Measurements from ENCODE around the gene RNF130. TPM values are rescaled to one million over a fixed set of nuclear protein-coding genes. Genes with fewer than 3 reads are reported as not detected.
"Not testable (repeated sequence)": the region's sequence is repeated elsewhere in the genome, so short reads cannot be mapped to it uniquely, and the experiment has no call there.

RNF130 gene
- total RNA-seq, 1 donor from 2014 or later, result 7.7 TPM

DNA sequence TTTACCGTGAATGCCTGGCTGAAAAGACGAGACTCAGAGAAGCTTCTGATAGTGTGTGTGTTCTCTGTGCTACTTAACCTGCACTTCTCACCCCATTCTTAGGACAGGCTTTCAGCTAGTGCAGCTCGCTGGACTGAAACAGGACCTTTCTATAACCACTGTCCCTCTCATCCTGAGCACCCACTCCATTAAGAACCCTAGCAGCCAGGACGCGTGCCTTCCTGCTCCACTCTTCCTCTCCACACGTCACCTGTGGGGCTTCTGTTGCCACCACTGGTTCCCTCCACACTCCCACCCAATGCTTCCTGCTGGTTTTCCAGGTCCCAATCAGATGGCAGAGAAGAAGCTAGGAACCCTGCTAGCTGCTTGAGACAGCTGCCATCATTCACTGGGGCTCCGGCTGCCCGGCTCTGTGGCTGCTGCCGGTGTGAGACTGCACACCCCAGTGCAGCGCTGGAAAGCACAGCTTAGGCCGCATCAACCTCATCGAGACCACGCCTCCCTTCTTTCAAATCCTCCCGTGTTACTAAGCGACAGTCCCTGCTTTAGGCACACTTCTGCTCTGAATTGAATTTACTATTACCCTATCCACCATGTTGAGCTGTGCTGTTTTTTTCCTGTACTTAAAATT, 44.0 kb downstream of the RNF130 start:
- H3K27ac Mint-ChIP-seq, result no peak overlapping the region
- intact Hi-C loops (cut with micrococcal nuclease), result no loop called here
- H3K4me3 Mint-ChIP-seq, result no peak overlapping the region
- peaks cover 2% of the 10 kb centered on the region for H3K27me3 Mint-ChIP-seq (ENCODE audit: insufficient read depth)
- H3K36me3 Mint-ChIP-seq (ENCODE audit: low read depth), result no peaks in the 10 kb centered on the region
- no peaks in the 10 kb centered on the region for H3K9me3 Mint-ChIP-seq
- no peak for DNase-seq (ENCODE audit: low spot score)
- H3K4me1 Mint-ChIP-seq (ENCODE audit: low read depth), result no peaks in the 10 kb centered on the region

DNA sequence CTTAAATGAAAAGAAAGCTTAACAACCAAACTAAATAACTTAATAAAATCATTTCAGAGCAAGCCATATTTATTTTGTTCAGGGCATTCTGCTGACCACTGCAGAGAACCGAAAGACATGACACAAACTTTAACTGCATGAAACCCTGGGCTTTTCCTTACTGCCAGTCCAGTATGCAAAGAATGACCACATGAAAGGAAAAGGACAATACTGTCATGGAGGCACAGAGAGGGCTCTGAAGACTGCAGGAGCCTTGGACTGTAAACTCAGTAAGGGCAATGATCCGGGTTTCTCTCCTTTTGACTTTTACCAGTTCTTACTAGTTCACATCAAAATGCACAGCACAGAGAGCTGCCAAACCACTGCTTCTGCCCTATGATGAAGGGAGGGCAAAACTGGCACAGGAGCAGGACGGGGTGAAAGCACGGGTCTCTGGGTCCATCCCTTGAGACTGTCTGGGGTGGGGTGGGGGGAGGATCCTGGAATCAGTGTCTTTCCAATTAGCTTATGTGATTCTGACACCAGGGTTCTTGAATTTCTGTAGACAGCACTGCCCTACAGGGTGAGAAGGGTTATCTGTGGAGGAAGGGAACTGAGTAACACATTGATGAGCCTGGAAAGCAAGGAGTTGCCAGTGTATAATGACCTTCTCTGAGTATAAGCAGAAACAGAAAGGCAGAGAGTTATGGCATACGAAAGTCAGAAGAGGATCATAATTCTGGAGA, 44.7 kb downstream of the RNF130 start:
- H3K27ac Mint-ChIP-seq, result no peak overlapping the region
- intact Hi-C loops (cut with micrococcal nuclease), result no loop called here
- no peaks in the 10 kb centered on the region for H3K4me1 Mint-ChIP-seq (ENCODE audit: low read depth)
- DNase-seq (ENCODE audit: low spot score), result no peak
- H3K4me3 Mint-ChIP-seq, result no peak overlapping the region
- no peaks in the 10 kb centered on the region for H3K36me3 Mint-ChIP-seq (ENCODE audit: low read depth)
- peaks cover 2% of the 10 kb centered on the region for H3K27me3 Mint-ChIP-seq (ENCODE audit: insufficient read depth)
- no peaks in the 10 kb centered on the region for H3K9me3 Mint-ChIP-seq

DNA sequence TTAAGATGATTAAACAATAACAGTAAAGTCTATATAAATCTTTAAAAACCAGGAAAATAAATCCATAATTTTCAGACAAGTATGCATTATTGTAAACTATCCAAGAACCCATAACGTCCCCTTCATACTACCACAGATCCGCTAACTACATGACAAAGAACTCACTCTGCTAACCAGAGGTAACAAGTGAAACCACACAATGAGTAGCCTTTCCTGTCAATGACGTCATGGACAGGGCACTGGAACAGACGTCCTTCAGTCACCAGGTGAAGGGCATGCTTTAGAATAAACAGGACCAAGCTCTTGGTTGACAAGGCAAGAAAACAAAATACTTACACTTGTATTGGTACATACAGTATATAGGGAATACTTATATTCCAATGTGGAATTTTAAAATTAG, 45.2 kb downstream of the RNF130 start:
- no peaks in the 10 kb centered on the region for H3K9me3 Mint-ChIP-seq
- intact Hi-C loops (cut with micrococcal nuclease), result no loop called here
- no peaks in the 10 kb centered on the region for H3K4me1 Mint-ChIP-seq (ENCODE audit: low read depth)
- peaks cover 2% of the 10 kb centered on the region for H3K27me3 Mint-ChIP-seq (ENCODE audit: insufficient read depth)
- no peaks in the 10 kb centered on the region for H3K36me3 Mint-ChIP-seq (ENCODE audit: low read depth)
- no peak overlapping the region for H3K27ac Mint-ChIP-seq
- no peak for DNase-seq (ENCODE audit: low spot score)
- H3K4me3 Mint-ChIP-seq, result no peak overlapping the region

DNA sequence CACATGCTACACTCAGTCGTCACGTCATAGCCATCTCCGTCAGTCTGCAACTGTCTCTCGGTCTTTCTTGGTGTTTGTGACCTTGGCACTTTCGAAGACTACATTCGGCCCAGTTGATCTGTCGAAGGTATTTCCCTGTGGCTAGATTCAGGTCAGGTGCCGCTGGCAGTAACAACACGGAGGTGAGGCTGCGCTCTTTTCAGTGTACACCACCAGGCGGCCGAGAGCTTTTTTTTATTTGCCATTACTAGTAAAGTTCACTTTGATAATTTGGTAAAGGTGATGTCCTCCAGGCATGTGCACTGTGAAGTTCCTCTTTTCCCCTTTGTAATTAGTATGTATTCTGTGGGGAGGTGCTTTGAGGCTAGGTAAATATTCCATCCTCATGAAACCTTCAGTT, 49.7 kb downstream of the RNF130 start:
- no peak overlapping the region for H3K4me3 Mint-ChIP-seq
- intact Hi-C loops (cut with micrococcal nuclease), result no loop called here
- no peaks in the 10 kb centered on the region for H3K4me1 Mint-ChIP-seq (ENCODE audit: low read depth)
- no peak for DNase-seq (ENCODE audit: low spot score)
- H3K9me3 Mint-ChIP-seq, result peaks cover 8% of the 10 kb centered on the region
- no peaks in the 10 kb centered on the region for H3K36me3 Mint-ChIP-seq (ENCODE audit: low read depth)
- H3K27me3 Mint-ChIP-seq (ENCODE audit: insufficient read depth), result peaks cover 2% of the 10 kb centered on the region
- no peak overlapping the region for H3K27ac Mint-ChIP-seq

DNA sequence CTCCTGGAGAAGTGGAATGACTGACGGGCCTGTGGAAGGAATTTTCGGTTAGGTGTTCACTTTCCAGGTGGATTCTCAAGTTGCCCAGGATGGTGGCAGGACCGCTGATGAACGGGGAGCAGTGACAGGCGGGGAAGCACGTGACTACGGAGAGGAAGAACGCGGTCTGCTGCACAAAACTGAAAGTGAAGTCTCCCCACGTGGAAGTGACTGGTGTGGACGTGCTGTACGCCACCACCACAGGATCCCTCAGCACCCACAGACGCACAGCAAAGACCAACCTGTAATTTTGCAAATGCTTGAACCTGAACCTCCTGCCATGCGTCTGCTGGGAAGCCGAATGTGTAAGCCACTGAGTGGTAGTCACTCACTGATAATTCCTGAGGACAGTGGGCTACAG, 51.4 kb downstream of the RNF130 start:
- H3K27me3 Mint-ChIP-seq (ENCODE audit: insufficient read depth), result peaks cover 1% of the 10 kb centered on the region
- intact Hi-C loops (cut with micrococcal nuclease), result no loop called here
- no peak for DNase-seq (ENCODE audit: low spot score)

DNA sequence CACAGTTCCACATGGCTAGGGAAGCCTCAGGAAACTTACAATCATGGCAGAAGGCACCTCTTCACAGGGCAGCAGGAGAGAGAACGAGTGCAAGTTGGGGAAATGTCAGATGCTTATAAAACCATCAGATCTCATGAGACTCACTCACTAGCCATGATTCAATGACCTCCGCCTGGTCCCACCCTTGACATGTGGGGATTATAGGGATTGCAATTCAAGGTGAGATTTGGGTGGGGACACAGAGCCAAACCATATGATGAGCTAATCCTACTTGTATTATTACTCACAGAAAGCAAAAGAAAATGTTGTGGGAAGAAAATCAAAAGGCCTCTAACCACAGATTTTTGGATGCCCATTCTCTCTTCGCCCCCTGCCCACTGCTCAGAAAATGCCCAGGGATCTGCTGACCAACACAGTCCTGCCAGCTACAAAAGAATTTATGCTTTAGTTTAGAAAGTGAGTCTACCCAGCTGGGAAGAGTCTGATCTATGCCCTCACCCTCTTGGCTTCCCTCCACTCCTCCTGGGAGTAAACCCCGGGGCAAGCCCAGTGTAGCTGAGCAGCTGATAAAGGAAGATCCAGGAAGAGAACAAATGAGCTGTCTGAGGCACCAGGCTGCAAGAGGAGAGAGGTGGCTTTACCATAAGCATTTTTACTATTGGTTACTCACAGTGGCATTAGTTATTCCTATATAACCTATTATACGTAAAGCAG, 53.1 kb downstream of the RNF130 start:
- Mint-ChIP-seq H3K36me3 (ENCODE audit: low read depth) (no peaks in the 10 kb centered on the region), H3K4me1 (ENCODE audit: low read depth) (no peaks in the 10 kb centered on the region), H3K9me3 (peaks cover 8% of the 10 kb centered on the region), H3K27ac (no peak overlapping the region), H3K4me3 (no peak overlapping the region), H3K27me3 (ENCODE audit: insufficient read depth) (peaks cover 2% of the 10 kb centered on the region)
- intact Hi-C loops (cut with micrococcal nuclease), result no loop called here
- no peak for DNase-seq (ENCODE audit: low spot score)

More for the DNA sequence above, 51.4 kb downstream of the RNF130 start:
- no peak overlapping the region for H3K27ac Mint-ChIP-seq
- H3K9me3 Mint-ChIP-seq, result peaks cover 8% of the 10 kb centered on the region
- no peaks in the 10 kb centered on the region for H3K36me3 Mint-ChIP-seq (ENCODE audit: low read depth)
- H3K4me1 Mint-ChIP-seq (ENCODE audit: low read depth), result no peaks in the 10 kb centered on the region
- no peak overlapping the region for H3K4me3 Mint-ChIP-seq

DNA sequence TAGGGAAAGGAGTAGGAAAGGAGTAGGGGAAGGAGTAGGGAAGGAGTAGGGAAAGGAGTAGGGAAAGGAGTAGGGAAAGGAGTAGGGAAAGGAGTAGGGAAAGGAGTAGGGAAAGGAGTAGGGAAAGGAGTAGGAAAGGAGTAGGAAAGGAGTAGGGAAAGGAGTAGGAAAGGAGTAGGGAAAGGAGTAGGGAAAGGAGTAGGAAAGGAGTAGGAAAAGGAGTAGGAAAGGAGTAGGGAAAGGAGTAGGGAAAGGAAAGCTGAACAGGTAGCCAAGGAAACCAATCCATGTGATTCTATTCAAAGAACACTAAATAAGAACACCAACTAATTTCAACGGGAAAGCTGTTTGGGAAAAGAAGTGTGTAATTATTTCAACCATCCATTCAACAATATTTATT, 56.0 kb downstream of the RNF130 start:
- H3K4me1 Mint-ChIP-seq (ENCODE audit: low read depth); intact Hi-C loops (cut with micrococcal nuclease); H3K27me3 Mint-ChIP-seq (ENCODE audit: insufficient read depth); H3K36me3 Mint-ChIP-seq (ENCODE audit: low read depth); H3K27ac Mint-ChIP-seq; H3K9me3 Mint-ChIP-seq; DNase-seq (ENCODE audit: low spot score); H3K4me3 Mint-ChIP-seq: not testable (repeated sequence)

DNA sequence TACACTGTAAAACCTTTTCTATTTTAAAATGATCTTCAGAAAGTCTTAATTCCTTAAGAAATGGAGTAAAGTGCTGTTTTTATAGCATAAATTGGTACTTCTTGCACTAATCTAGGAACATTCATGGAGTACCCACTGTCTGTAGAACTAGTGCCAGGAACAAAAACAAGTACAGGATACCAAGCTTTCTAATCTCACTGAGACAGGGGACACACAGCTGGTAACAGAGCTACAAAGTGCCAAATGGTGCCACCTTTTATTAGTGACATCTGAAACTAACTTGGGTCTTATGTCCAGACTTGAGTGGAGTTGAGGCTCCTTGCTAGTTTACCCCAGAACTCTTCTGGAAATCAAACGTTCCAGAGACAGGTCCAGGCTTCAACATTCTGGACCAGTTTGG, 57.9 kb downstream of the RNF130 start:
- intact Hi-C loops (cut with micrococcal nuclease), result no loop called here
- H3K27me3 Mint-ChIP-seq (ENCODE audit: insufficient read depth), result peaks cover 2% of the 10 kb centered on the region
- no peaks in the 10 kb centered on the region for H3K4me1 Mint-ChIP-seq (ENCODE audit: low read depth)
- H3K27ac Mint-ChIP-seq, result no peak overlapping the region
- H3K9me3 Mint-ChIP-seq, result no peaks in the 10 kb centered on the region
- H3K4me3 Mint-ChIP-seq, result no peak overlapping the region
- DNase-seq (ENCODE audit: low spot score), result no peak
- no peaks in the 10 kb centered on the region for H3K36me3 Mint-ChIP-seq (ENCODE audit: low read depth)

DNA sequence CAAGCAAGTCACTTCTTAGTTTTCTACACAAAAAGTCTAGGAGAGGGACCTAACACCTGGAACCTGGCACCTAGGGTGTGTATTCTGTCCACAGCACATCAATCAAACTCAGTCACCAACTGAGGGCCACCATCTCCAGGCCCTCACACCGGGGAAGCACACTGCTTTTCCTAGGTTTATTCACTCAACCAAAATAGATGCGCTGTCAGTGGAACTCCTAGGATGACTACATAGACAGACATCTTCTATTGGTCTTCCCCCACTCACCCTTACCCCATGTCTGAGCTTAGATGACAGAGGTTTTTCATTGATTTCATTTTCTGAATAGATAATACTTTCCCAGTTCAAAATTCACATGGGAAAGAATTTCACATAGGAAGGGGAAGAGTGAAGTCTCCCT, 59.2 kb downstream of the RNF130 start:
- intact Hi-C loops (cut with micrococcal nuclease), result no loop called here
- Mint-ChIP-seq H3K4me3 (no peak overlapping the region), H3K36me3 (ENCODE audit: low read depth) (no peaks in the 10 kb centered on the region), H3K27ac (no peak overlapping the region), H3K27me3 (ENCODE audit: insufficient read depth) (peaks cover 2% of the 10 kb centered on the region), H3K9me3 (no peaks in the 10 kb centered on the region), H3K4me1 (ENCODE audit: low read depth) (peaks cover 9% of the 10 kb centered on the region)
- no peak for DNase-seq (ENCODE audit: low spot score)

DNA sequence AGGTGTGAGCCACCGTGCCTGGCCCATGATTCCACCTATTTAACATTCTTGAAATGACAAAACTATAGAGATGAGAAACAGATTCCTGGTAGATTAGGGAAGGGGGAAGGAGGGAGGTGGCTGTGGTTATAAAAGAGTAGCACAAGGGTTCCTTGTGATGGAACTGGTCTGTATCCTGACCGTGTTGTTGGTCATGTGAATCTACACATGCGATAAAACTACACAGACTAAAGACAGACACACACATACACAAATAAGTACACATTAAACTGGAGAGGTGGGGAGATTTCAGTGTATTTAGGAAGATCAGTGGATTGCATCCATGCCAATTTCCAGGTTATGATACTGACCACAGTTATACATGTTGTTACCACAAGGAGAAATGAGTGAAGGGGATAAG, 60.9 kb downstream of the RNF130 start:
- intact Hi-C loops (cut with micrococcal nuclease), result no loop called here
- Mint-ChIP-seq H3K9me3 (no peaks in the 10 kb centered on the region), H3K4me3 (no peak overlapping the region), H3K36me3 (ENCODE audit: low read depth) (no peaks in the 10 kb centered on the region), H3K27me3 (ENCODE audit: insufficient read depth) (peaks cover 2% of the 10 kb centered on the region), H3K4me1 (ENCODE audit: low read depth) (peaks cover 24% of the 10 kb centered on the region), H3K27ac (no peak overlapping the region)
- DNase-seq (ENCODE audit: low spot score), result no peak

DNA sequence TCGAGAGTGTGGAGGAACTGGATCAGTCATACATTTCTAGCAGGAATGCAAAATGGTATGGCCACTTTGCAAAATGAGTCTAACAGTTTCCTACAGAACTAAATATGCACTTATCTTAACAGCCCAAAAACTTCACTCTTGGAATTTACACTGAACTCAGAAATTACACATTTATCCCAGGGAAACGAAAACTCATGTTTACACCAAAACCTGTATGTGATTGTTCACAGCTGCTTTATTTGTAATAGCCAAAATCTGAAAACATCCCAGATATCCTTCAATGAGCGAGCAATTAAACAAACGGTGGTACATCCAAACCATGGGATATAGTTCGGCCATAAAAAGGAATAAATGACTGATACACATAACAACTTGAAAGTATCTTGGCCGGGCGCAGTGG, 62.0 kb downstream of the RNF130 start:
- intact Hi-C loops (cut with micrococcal nuclease), result no loop called here

DNA sequence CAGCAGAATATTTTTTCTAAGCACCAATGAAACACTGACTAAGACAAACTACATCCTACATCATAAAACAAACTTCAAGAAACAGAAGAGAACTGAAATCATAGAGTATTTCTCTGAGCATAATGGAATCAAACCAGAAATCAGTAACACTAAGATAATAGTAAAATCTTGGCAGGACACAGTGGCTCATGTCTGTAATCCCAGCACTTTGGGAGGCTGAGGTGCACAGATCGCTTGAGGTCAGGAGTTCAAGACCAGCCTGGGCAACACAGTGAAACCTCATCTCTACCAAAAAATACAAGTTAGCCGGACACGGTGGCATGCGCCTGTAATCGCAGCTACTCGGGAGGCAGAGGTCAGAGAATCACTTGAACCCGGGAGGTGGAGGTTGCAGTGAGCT, 63.1 kb downstream of the RNF130 start:
- H3K27me3 Mint-ChIP-seq (ENCODE audit: insufficient read depth), result no peaks in the 10 kb centered on the region
- H3K36me3 Mint-ChIP-seq (ENCODE audit: low read depth), result no peaks in the 10 kb centered on the region
- no peak overlapping the region for H3K27ac Mint-ChIP-seq
- intact Hi-C loops (cut with micrococcal nuclease), result no loop called here
- no peak for DNase-seq (ENCODE audit: low spot score)
- no peaks in the 10 kb centered on the region for H3K9me3 Mint-ChIP-seq
- H3K4me3 Mint-ChIP-seq, result no peak overlapping the region
- peaks cover 24% of the 10 kb centered on the region for H3K4me1 Mint-ChIP-seq (ENCODE audit: low read depth)

More for the DNA sequence above, 62.0 kb downstream of the RNF130 start:
- no peak overlapping the region for H3K4me3 Mint-ChIP-seq
- H3K27ac Mint-ChIP-seq, result no peak overlapping the region
- no peaks in the 10 kb centered on the region for H3K36me3 Mint-ChIP-seq (ENCODE audit: low read depth)
- H3K9me3 Mint-ChIP-seq, result no peaks in the 10 kb centered on the region
- DNase-seq (ENCODE audit: low spot score), result no peak
- peaks cover 24% of the 10 kb centered on the region for H3K4me1 Mint-ChIP-seq (ENCODE audit: low read depth)
- peaks cover 2% of the 10 kb centered on the region for H3K27me3 Mint-ChIP-seq (ENCODE audit: insufficient read depth)

DNA sequence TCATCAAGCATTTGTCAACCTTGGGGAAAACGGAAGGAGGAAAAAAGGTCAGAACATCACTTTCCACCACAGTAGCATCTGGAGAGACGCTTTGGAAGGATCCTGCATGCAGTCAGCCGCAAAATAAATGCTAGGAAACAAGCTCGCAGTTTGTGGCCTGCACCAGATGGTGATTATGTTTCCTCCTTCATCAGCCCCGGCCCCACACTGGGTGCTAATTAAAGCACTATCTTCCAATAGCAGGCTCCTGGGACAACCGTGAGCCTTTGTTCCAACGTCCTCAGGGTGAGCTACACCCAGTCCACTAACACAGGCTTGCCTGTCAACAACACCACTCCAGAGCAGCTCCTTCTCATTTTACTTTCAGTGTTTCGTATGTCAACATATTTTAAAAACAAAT, 64.0 kb downstream of the RNF130 start:
- H3K27me3 Mint-ChIP-seq (ENCODE audit: insufficient read depth), result no peaks in the 10 kb centered on the region
- H3K4me1 Mint-ChIP-seq (ENCODE audit: low read depth), result peaks cover 24% of the 10 kb centered on the region
- no peak overlapping the region for H3K27ac Mint-ChIP-seq
- H3K36me3 Mint-ChIP-seq (ENCODE audit: low read depth), result no peaks in the 10 kb centered on the region
- intact Hi-C loops (cut with micrococcal nuclease), result no loop called here
- H3K4me3 Mint-ChIP-seq, result no peak overlapping the region
- no peak for DNase-seq (ENCODE audit: low spot score)
- no peaks in the 10 kb centered on the region for H3K9me3 Mint-ChIP-seq
